ENCODE results near the gene THRB.

The THRB gene

GRCh38 chr3:24069045-24069444 is 425.6 kb downstream of the THRB start:
- no peak for DNase-seq

- no peak for DNase-seq
Measured at GRCh38 chr3:24067483-24067882, 427.2 kb downstream of the THRB start.
